Measurements from ENCODE around the gene RBM17.

RBM17 gene

GRCh38 chr10:6082496-6083395 lies 6.1 kb upstream of the RBM17 start:
- no peak overlapping the region for H3K27ac ChIP-seq
- TF ChIP-seq CTCF (IDR thresholded peaks at IDR 0.05): no peak
- TF ChIP-seq ZFX (IDR thresholded peaks at IDR 0.05; ENCODE audit: borderline replicate concordance): no peak

GRCh38 chr10:6083523-6084475 lies 5.0 kb upstream of the RBM17 start:
- no peak overlapping the region for H3K27ac ChIP-seq
- TF ChIP-seq CTCF (IDR thresholded peaks at IDR 0.05): no peak
- TF ChIP-seq ZFX (IDR thresholded peaks at IDR 0.05; ENCODE audit: borderline replicate concordance): no peak

GRCh38 chr10:6086375-6087233 lies 2.2 kb upstream of the RBM17 start:
- no peak for TF ChIP-seq ZFX (IDR thresholded peaks at IDR 0.05; ENCODE audit: borderline replicate concordance)
- peak; percentile 96 for TF ChIP-seq CTCF (IDR thresholded peaks at IDR 0.05)
- no peak overlapping the region for H3K27ac ChIP-seq

GRCh38 chr10:6089334-6090219 lies 743 bp downstream of the RBM17 start:
- peak overlapping the region; percentile 58 for H3K27ac ChIP-seq
- TF ChIP-seq ZFX (IDR thresholded peaks at IDR 0.05; ENCODE audit: borderline replicate concordance) (no peak), CTCF (IDR thresholded peaks at IDR 0.05) (no peak)

GRCh38 chr10:6091630-6092029 lies 2.8 kb downstream of the RBM17 start:
- TF ChIP-seq ZFX (IDR thresholded peaks at IDR 0.05; ENCODE audit: borderline replicate concordance) (no peak), CTCF (IDR thresholded peaks at IDR 0.05) (no peak)
- H3K27ac ChIP-seq: no peak overlapping the region

GRCh38 chr10:6092731-6093130 lies 3.9 kb downstream of the RBM17 start:
- TF ChIP-seq ZFX (IDR thresholded peaks at IDR 0.05; ENCODE audit: borderline replicate concordance) (no peak), CTCF (IDR thresholded peaks at IDR 0.05) (no peak)
- no peak overlapping the region for H3K27ac ChIP-seq

Data from 22Rv1 (cell line).